Cardiac fibroblast (primary cell): ENCODE results near the gene CMBL.
A peak's percentile ranks its signal among the peaks of the same experiment; 100 is the strongest.

Source experiments
- DNase-seq, 2 donors: peaks; one replicate each; pipeline versions ENCODE4 v3.0.0 to v3.0.0-alpha.2; 2010; ENCODE audit warnings: low read depth in 2 of 2
- H3K4me3 ChIP-seq, 2 donors: replicated peaks in 1 of 2; 1 replicate in 1 of 2; 2 replicates in 1 of 2; pipeline ENCODE4 v1.5.1; 2011; ENCODE audit warnings: low read depth in 2 of 2, low read length in 2 of 2, mild to moderate bottlenecking in 2 of 2, moderate library complexity in 1 of 2
- TF ChIP-seq, protein P1 (sequence below): IDR thresholded peaks from one replicate; pipeline ENCODE4 v1.5.1; 2011; ENCODE audit warnings: low read depth, mild to moderate bottlenecking, low read length, inconsistent platforms

Gene CMBL

DNA sequence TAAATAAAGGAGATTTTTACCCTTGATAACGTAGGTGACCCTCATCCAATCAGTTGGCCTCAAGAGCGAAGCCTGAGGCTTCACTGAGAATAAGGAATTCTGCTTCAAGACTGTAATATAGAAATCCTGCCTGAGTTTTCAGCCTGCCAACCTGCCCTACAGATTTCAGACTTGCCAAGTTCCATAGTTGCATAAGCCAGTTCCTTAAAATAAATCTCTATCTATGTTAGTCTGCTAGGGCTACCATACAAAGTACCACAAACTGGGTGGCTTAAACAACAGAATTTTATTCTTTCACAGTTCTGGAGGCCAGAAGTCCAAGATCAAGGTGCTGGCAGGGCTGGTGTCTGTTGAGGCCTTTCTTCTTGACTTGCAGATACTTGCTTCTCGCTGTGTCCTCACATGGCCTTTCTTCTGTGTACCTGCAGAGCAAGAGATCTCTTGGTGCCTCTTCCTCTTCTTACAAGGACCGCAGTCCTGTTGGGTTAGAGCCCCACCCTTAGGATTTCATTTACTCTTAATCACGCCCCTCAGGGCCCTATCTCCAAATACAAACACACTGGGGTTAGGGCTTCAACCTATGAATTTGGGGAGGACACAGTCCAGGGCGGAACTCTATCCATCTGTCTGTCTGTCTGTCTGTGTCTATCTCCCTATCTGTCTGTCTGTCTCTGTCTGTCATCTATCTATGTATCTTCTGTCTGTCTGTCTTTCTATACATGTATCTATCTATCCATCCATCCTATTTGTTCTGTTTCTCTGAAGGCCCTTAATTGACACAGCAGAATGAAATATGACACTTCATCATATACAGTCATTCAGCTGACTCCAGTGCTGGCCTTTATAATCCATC, 17.0 kb upstream of the CMBL start:
- DNase-seq = no peak
- TF ChIP-seq, protein P1, sequence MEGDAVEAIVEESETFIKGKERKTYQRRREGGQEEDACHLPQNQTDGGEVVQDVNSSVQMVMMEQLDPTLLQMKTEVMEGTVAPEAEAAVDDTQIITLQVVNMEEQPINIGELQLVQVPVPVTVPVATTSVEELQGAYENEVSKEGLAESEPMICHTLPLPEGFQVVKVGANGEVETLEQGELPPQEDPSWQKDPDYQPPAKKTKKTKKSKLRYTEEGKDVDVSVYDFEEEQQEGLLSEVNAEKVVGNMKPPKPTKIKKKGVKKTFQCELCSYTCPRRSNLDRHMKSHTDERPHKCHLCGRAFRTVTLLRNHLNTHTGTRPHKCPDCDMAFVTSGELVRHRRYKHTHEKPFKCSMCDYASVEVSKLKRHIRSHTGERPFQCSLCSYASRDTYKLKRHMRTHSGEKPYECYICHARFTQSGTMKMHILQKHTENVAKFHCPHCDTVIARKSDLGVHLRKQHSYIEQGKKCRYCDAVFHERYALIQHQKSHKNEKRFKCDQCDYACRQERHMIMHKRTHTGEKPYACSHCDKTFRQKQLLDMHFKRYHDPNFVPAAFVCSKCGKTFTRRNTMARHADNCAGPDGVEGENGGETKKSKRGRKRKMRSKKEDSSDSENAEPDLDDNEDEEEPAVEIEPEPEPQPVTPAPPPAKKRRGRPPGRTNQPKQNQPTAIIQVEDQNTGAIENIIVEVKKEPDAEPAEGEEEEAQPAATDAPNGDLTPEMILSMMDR = no peak
- H3K4me3 ChIP-seq = no peak overlapping the region

- TF ChIP-seq, protein P1 = no peak
- DNase-seq = no peak
- H3K4me3 ChIP-seq = no peak overlapping the region
Observed at GRCh38 chr5:10323588-10324488, 16.1 kb upstream of the CMBL start.

GRCh38 chr5:10321882-10322281, 14.2 kb upstream of the CMBL start:
- TF ChIP-seq, protein P1 = no peak
- no peak overlapping the region for H3K4me3 ChIP-seq
- DNase-seq = no peak

DNA sequence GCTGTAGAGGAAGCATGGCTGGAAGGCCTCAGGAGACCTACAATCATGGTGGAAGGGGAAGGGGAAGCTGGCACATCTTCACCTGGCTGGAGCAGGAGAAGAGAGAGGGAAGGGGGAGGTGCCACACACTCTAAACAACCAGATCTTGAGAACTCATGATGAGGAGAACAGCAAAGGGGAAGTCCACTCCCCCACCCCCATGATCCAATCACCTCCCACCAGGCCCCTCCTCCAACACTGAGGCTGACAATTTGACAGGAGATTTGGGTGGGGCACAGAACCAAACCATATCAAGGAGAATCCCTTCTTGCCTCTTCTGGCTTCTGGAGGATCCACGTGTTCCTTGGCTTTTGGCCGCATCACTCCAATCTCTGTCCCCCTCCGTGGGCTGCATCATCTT, 13.1 kb upstream of the CMBL start:
- TF ChIP-seq, protein P1 = no peak

GRCh38 chr5:10319202-10319851, 11.6 kb upstream of the CMBL start:
- TF ChIP-seq, protein P1 = no peak
- DNase-seq = peak; percentile 65 to 71
- no peak overlapping the region for H3K4me3 ChIP-seq

More for the DNA sequence above, 13.1 kb upstream of the CMBL start:
- no peak overlapping the region for H3K4me3 ChIP-seq
- DNase-seq = no peak

- H3K4me3 ChIP-seq = no peak overlapping the region
- DNase-seq = no peak
- TF ChIP-seq, protein P1 = no peak
Observed at GRCh38 chr5:10317825-10318682, 10.4 kb upstream of the CMBL start.
